UCSD-AML1 (cell line): Measurements from ENCODE around the gene GJC2.

Experiments used
- DNase-seq: peaks from one replicate; lab custom pipeline; 2025; ENCODE audit not compliant: unreplicated experiment; lab: John Stamatoyannopoulos, UW

Gene GJC2

DNA sequence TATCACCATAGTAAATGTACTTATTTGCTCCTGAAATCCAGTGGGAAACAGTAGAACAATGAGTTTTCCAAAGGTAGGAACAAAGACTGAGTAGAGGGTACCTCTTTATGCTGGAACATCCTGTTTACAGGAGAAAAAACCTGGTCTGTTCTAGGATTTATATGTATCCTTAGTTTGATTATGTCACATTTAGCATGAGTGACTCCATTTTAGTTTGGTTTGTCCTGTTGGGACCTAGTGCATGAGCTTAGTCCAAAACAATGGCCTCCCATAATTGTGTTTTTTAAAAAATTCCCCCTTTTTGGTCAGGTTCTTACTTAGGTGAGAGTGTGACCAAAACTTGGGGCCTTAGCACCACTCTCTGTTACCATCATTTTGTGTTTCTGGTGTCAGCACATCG, 37.1 kb upstream of the GJC2 start:
- DNase-seq, result no peak

GRCh38 chr1:228114827-228115226, 34.9 kb upstream of the GJC2 start:
- DNase-seq, result no peak

DNA sequence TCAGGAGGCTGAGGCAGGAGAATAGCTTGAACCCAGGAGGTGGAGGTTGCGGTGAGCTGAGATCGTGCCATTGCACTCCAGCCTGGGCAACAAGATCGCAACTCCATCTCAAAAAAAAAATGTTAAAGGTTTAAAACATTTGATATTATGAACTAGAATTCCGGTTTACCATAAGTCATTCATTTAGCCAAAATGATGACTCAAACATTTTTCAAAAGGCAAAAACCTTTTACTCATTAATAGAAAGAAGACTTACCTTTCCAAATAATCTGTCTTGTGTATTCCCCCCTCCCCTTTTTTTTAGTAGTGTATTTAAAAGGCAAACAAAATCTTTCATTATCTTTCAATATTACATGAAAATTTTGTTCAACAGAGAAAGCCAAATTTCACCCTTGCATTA, 32.4 kb upstream of the GJC2 start:
- DNase-seq, result no peak

GRCh38 chr1:228118040-228118439, 31.7 kb upstream of the GJC2 start:
- DNase-seq, result no peak

GRCh38 chr1:228120351-228120750, 29.4 kb upstream of the GJC2 start:
- DNase-seq, result no peak

DNA sequence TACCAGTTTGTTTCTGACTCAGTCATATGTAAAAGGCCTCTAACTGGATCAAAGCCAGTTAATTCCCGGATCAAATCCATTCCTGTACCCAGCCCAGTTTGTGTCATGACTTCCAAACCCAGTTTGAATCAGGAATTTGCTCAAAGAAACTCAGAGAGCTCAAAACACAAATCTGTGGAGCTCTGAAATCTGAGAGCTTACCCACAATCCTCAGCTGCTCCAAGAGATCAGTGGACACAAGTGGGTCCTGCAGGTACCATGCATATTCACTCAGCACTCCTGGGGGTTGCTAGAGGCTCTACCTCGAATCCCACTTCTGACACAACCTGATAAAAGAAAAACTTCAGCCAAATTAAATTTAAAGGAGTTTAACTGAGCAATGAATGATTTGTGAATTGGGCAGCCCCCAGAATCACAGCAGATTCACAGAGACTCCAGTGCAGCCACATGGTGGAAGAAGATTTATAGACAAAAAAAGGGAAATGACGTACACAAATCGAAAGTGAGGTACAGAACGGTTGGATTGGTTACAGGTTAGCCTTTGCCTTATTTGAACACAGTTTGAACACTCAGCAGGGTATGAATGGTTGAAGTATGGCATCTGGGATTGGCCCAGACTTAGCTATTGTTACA, 28.8 kb upstream of the GJC2 start:
- DNase-seq, result no peak

DNA sequence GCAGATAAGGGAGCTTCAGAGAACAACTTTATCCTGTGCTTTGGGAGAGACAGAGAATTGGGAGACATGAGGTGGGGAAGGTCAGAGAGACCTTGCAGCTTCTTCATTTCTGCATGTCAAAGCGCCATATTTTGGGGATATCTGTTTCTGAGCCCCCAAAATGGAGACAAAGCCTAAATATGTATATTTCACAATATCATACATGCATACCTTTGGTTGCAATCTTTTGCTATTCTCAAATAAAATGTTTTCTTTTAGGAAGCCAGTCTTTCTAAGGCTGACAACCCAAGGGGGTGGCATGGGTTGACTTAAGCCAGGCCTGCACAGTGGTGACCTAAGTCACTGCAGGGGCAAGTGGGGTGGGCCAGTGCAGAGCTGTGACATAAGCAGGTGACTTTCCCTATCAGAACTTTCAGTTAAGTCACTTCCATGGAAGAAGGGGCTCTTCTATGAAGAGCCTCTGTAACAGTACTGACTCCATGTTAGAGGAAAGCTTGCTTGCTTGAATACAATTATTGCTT, 26.7 kb upstream of the GJC2 start:
- DNase-seq, result no peak

DNA sequence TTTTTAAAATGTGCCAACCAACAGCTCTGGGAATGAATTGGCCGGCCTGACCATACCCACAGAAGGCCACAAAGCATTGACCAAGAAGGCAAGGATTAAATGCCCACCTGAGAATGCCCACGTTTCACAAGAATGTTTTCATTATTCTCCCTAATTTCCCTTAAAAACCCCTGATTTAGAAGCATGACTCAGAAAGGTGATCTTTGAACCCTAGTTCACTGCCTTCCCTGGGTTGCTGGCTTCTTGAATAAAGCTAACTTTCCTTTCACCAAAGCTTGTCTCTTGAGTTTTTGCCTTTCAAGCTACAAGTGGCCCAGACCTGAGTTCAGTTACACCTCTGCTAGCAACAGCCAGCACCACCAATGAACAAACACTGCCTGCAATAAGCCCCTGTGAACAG, 26.2 kb upstream of the GJC2 start:
- DNase-seq, result no peak

DNA sequence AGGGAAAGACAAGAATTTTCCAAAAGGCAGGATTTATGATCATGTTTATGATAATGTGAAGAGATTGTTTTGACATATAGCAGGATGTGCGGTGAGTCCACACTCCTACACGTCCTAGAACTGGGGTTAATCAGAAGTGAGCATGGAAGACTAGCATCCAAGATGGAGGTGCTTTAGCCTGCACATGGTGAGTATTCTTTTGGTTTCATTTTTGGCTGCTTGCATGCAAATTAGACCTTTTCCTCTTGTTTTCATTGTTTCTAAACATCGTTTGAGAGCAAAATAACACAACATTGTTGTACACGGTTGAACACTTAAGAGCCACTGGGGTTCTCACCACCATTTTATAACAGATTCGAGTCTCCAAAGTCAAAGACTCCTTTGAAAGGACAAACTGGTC, 24.5 kb upstream of the GJC2 start:
- no peak for DNase-seq

DNA sequence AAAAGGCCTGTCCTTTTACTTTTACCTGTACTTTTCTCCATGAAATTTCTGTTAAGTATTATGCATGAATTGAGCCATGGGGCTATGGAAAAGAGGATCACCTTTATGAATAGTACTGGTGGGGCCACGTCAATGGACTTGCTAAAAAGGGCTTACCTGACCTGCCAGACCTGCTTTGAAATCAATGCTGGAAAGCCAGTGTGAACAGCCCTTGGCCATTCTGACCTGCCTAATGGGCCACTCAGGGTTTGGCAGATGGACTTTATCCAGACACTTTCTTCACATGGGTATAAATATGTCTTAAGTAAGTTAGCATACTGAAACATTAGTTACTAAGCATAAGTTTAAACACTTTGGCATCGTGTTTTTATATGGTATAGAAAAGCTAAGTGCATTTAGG, 18.0 kb upstream of the GJC2 start:
- DNase-seq, result no peak

DNA sequence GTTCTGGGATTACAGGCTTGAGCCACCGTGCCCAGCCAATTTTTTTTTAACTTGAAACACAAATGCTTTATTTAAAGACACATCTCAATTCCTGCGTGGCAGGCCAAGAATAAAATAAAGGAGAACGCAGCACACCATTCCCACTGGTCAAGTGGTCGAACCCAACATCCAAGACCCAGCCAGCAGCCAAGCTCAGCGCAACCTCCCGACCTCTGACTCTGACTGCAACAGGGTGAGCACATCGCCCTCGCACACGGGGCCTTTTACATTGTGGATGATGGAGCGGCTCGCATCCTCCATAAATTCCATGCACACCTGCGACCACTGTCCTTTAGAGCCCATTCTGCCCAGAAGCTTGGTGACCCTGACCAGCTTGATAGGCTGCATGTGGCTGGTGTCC, 15.1 kb upstream of the GJC2 start:
- DNase-seq, result no peak

DNA sequence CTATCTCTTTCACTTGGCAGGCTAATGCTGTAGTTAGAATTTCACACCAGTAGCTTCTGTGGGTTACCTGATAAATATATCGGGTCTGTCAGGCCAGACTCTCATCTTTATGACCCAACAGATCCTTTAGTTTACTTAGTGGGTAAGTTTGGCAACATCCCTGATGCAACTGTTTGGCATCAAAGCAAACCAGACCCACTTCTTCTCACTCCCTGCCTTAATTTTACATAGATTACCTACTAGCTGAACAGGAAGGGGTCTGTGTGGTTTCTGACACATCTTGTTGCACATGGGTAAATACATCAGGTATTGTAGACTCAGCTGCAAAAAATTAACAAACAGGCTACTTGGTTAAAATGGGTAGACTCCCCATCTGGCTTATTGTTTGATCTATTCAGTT, 12.8 kb upstream of the GJC2 start:
- DNase-seq, result no peak

GRCh38 chr1:228139406-228139930, 10.3 kb upstream of the GJC2 start:
- no peak for DNase-seq

- peak; percentile 100 for DNase-seq
Observed at GRCh38 chr1:228139931-228140723, 9.6 kb upstream of the GJC2 start, which contains the start of gene GUK1. Gene GUK1, plus strand, starts transcription at chr1:228140279. Its CDS starts 24 bp downstream, at chr1:228140303.

DNA sequence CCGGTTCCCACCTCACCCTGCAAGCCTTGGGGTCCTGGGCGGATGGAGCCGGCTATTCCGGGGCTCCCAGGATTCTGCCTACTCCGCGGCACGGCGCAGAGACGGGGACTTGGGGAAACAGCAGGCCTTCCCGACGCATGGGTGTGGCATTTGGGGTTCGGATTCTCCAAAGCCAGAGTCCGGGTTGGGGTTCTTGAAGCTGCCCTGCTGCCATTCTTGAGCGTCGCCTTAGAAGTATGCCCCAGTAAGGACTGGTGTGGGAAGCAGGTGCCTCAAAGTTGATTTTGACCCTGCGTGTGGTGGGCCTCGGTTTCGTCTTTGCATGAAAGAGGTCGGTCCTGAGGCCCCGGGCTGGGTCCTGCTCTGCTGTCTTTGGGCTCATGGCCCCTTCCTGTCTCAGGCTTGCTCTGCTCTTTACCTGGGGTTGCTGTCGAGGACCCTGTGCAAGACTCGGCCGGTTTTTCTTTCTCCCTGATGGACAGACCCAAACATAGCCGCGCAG, 9.0 kb upstream of the GJC2 start:
- no peak for DNase-seq

DNA sequence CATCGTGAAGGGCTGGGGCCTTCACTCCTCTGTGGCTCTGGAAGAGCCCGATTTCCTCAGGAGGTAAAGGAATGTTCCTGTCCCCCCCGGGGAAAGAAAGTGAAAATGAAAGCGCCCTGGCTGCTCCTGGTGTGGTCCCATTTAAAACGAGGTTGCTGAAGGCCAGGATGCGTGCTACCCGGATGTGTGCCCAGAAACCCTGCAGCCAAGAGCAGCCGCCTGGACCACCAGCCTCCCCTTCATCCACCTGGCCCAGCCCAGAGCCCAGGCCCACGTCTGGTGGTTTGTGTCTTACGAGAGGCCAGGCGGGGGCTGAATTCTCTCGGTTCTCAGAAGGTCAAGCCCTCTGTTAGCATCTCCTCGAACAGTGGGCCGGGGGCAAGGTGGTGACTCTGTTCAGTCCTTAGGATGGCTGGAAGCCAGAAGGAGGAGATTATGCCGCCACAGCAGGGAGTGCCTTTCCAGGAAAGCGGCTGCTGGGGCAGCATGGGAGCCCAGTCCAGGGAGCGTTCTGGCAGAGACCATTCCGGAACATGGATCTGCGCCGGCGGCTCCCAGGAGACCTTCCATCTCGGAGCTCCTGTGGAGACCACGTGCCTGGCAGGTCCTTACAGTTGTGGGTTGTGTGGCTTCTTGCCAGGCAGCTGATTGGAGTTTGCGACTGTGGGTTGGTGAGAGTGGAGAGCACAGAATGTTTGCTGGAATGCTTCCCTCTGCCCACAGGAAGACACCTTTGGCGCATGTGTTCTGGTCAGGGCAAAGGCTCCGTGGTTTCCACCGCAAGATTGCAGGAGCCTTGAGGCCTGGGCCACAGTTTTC, 8.3 kb upstream of the GJC2 start:
- DNase-seq, result no peak

- no peak for DNase-seq
Observed at GRCh38 chr1:228142155-228142691, 7.5 kb upstream of the GJC2 start.

- no peak for DNase-seq
Observed at GRCh38 chr1:228142701-228143136, 7.0 kb upstream of the GJC2 start.

DNA sequence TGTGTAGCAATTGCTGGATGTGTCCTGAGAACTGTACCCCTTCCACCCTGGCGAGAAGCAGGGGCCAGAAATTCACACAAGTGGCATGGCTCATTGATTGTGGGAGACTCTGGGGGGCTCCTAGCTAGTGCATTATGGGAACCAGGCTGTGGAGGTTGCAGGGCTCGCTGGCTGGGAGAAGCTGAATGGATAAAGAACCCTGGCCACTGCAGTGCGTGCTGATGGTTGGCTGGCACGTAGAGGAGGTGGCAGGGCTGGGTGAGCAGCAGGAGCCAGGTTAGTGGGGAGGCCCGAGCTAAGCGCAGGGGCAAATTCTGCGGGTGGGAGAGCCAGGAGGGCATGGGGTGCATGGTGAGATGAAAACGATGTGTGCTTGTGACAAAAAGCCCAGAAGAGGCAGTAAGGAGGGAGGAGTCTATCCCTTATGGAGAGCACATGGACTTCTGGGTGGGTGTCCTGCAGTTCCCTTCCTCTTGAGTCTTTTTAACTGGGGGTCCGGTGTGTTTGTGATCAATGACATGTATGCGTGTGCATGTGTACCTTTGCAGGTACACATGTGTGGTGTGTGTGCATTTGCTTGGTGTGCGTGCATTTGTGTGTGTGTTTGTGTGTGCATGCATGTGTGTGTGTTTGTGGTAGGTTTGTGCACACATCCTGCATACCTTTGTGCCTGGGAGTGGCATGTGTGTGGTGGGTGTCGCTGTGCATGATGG, 6.1 kb upstream of the GJC2 start:
- DNase-seq, result no peak
